ENCODE data around the gene TMPRSS5.

The TMPRSS5 gene

DNA sequence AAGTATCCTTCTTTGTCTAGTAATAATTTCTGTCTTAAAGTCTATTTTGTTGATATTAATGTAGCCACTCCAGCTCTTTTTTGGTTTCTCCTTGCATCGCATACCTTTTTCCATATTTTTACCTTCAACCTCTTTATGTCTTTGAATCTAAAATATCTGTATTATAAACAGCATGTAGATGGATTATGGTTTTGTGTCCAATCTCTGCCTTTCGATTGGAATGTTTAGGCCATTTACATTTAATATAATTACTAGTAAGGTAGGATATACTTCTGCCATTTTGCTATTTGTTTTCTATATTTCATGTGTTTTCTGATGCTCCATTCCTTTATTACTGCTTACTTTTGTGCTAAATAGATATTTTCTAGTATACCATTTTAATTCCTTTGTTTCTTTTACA lies 39.5 kb downstream of the TMPRSS5 start:
- no peaks in the 10 kb centered on the region for H3K4me1 Mint-ChIP-seq (ENCODE audit: low read depth)
- no peaks in the 10 kb centered on the region for H3K36me3 Mint-ChIP-seq (ENCODE audit: low read depth)
- H3K27ac Mint-ChIP-seq = no peak overlapping the region
- peaks cover 21% of the 10 kb centered on the region for H3K27me3 Mint-ChIP-seq
- H3K4me3 Mint-ChIP-seq = no peak overlapping the region
- peaks cover 24% of the 10 kb centered on the region for H3K9me3 Mint-ChIP-seq

DNA sequence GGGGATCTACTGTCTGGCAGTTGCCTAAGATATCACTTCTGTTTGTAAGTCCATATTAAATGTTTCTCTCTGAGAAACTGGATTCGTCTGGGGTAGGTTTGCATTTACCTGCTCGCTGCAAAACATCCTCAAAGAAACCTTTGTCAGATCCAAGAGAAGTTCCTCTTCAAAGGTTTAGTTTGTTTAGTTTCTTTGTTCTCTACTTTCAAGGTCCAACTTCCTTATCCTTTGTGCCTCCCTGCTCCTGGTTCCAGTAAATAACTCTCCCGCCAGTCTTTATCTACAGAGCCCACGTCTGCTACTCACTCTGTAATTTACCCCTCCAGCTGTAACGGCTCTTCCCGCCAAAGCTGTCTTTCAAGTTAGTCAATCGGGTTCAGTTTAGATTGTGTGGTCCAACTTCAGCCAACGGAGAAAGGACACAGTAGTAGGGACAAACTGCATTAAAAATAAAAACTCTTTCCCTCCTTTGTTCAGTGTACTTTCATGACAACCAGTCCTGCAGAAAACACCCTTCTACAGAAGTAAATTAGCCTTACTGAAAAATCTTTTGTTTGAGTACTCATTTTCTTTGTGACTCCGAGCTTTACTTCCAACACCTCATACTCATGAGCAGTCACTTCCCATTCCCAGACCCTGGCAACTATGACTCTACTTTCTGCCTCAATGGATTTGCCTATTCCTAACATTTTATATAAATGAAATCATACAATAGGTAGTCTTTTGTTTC lies 41.0 kb downstream of the TMPRSS5 start:
- H3K4me1 Mint-ChIP-seq (ENCODE audit: low read depth) = no peaks in the 10 kb centered on the region
- H3K4me3 Mint-ChIP-seq = no peak overlapping the region
- H3K27ac Mint-ChIP-seq = no peak overlapping the region
- H3K36me3 Mint-ChIP-seq (ENCODE audit: low read depth) = no peaks in the 10 kb centered on the region
- peaks cover 18% of the 10 kb centered on the region for H3K27me3 Mint-ChIP-seq
- peaks cover 24% of the 10 kb centered on the region for H3K9me3 Mint-ChIP-seq

DNA sequence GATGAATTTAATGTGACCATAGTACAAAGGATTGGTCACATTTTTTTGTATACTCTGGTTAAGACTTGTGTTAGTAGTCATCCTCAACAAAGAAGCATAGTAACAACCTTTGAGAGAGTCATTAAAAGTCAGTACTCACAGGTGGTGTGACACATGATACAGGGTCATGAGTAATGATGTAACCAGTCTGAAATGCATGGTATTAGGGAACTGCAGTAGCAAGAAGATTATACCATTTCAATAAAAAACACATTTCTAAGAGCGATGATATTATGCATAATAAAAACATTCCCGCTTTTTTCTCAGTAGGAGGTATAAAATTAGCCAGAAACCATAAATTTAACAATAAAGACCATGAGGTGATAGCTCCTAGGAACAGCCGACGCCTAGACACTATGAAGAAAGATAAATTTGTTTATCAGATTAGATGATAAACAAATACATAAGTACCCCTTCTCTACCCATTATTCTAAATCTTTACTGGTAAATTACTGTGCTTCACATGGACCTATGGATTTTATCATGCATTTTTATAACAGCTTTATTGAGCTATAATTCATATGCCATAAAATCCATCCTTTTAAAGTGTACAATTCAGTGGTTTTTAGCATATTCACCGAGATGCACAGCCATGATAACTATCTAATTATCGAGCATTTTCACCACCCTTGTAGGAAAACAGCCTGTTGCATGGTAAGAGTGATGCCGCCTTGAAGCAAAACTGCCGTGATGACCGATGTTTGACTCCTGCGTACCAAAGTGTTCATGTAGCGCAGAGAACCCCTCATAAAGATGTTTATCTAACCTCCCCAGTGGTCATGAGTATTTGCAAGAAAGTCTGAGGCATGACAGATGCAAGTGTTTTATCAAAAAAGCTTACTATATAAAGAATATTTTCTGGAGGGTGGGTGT lies 41.8 kb downstream of the TMPRSS5 start:
- H3K4me3 Mint-ChIP-seq = no peak overlapping the region
- no peaks in the 10 kb centered on the region for H3K36me3 Mint-ChIP-seq (ENCODE audit: low read depth)
- H3K4me1 Mint-ChIP-seq (ENCODE audit: low read depth) = no peaks in the 10 kb centered on the region
- H3K27me3 Mint-ChIP-seq = peaks cover 15% of the 10 kb centered on the region
- H3K27ac Mint-ChIP-seq = no peak overlapping the region
- H3K9me3 Mint-ChIP-seq = peaks cover 24% of the 10 kb centered on the region

DNA sequence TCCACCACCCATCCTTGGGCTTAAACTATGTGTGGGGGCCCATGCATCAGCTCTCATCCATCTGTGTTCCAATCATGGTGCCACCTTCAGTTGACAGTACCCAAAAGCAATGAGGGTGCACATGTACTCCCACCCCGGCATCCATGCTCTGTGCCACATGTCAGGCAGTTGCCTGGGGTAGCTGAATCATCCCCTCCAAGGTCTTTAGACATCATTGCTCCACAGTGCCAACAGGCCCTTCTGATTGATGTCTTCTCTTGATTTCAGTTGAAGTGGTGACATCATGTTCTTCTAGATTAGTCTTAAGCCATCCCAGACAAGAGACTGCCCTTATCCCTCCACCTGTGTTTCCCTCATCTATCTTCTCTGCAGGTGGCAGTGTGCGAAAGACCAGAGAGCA lies 42.5 kb downstream of the TMPRSS5 start:
- H3K4me3 Mint-ChIP-seq = no peak overlapping the region
- no peaks in the 10 kb centered on the region for H3K4me1 Mint-ChIP-seq (ENCODE audit: low read depth)
- peaks cover 21% of the 10 kb centered on the region for H3K9me3 Mint-ChIP-seq
- H3K27me3 Mint-ChIP-seq = peaks cover 10% of the 10 kb centered on the region
- no peaks in the 10 kb centered on the region for H3K36me3 Mint-ChIP-seq (ENCODE audit: low read depth)
- no peak overlapping the region for H3K27ac Mint-ChIP-seq

DNA sequence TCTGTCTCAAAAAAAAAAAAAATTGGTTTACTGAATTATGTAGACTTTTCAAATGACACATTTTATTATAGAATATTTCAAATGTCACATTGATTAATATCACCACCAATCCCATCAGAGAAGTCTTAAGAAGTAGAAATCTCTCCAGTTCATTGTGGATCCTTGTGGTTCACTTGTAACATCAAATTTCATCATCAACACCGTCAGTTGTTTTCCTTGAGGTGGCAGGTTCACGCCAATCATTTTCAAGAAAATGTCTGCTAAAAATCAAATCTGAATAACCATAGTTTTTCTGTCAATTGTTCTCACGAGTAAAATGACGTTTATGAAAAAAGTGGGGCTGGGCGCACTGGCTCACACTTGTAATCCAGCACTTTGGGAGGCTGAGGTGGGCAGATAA lies 50.3 kb downstream of the TMPRSS5 start:
- Mint-ChIP-seq H3K27ac (no peak overlapping the region), H3K4me1 (ENCODE audit: low read depth) (no peaks in the 10 kb centered on the region), H3K9me3 (peaks cover 4% of the 10 kb centered on the region), H3K36me3 (ENCODE audit: low read depth) (no peaks in the 10 kb centered on the region), H3K27me3 (peaks cover 23% of the 10 kb centered on the region), H3K4me3 (no peak overlapping the region)

DNA sequence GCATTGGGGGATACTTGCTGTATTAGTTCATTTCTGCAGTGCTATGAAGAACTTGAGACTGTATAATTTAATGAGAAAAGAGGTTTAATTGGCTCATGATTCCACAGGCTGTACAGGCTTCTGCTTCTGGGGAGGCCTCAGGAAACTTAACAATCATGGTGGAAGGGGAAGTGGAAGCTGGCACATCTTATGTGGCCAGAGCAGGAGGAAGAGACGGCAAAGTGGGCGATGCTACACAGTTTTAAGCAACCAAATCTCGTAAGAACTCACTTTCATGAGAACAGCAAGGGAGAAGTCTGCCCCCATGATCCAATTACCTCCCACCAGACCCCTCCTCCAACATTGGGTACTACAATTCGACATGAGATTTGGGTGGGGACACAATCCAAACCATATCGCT lies 55.1 kb downstream of the TMPRSS5 start:
- no peaks in the 10 kb centered on the region for H3K36me3 Mint-ChIP-seq (ENCODE audit: low read depth)
- no peak overlapping the region for H3K4me3 Mint-ChIP-seq
- peaks cover 23% of the 10 kb centered on the region for H3K27me3 Mint-ChIP-seq
- no peaks in the 10 kb centered on the region for H3K9me3 Mint-ChIP-seq
- H3K27ac Mint-ChIP-seq = no peak overlapping the region
- no peaks in the 10 kb centered on the region for H3K4me1 Mint-ChIP-seq (ENCODE audit: low read depth)

DNA sequence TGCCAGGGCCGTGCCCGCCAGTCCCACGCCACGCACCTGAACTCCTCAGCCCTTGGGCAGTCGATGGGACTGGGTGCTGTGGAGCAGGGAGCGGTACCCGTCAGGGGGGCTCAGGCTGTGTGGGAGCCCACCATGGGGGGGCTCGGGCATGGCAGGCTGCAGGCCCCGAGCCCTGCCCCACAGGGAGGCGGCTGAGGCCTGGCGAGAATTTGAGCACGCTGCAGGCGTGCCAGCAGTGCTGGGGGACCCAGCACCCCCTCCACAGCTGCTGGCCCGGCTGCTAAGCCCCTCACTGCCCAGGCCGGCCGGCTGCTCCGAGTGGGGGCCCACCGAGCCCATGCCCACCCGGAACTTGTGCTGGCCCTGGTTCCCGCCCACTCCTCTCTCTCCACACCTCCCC lies 56.8 kb downstream of the TMPRSS5 start:
- Mint-ChIP-seq H3K36me3 (ENCODE audit: low read depth) (no peaks in the 10 kb centered on the region), H3K27me3 (peaks cover 23% of the 10 kb centered on the region), H3K27ac (no peak overlapping the region), H3K4me3 (no peak overlapping the region), H3K4me1 (ENCODE audit: low read depth) (no peaks in the 10 kb centered on the region), H3K9me3 (no peaks in the 10 kb centered on the region)

DNA sequence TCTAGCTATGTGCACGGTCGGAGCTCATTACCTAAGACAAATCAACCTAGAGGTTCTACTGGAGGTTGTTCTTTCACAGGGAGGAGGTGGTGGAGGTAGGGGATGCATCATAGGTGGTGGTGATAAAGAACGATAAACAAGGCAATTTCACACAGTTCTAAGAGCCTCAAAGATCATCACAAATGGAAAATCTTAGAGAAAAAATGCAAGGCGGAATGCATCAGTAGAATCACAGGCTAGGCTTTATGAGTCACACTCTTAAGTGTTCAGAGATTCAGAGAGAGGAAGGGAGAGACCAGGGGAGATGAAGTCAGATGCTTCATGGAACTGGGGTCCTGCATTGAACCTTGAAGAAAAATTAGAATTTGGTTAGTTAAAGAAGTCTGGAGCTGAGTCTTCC lies 58.3 kb downstream of the TMPRSS5 start:
- H3K9me3 Mint-ChIP-seq = no peaks in the 10 kb centered on the region
- H3K27me3 Mint-ChIP-seq = peaks cover 13% of the 10 kb centered on the region
- no peak overlapping the region for H3K27ac Mint-ChIP-seq
- no peak overlapping the region for H3K4me3 Mint-ChIP-seq
- no peaks in the 10 kb centered on the region for H3K36me3 Mint-ChIP-seq (ENCODE audit: low read depth)
- no peaks in the 10 kb centered on the region for H3K4me1 Mint-ChIP-seq (ENCODE audit: low read depth)

DNA sequence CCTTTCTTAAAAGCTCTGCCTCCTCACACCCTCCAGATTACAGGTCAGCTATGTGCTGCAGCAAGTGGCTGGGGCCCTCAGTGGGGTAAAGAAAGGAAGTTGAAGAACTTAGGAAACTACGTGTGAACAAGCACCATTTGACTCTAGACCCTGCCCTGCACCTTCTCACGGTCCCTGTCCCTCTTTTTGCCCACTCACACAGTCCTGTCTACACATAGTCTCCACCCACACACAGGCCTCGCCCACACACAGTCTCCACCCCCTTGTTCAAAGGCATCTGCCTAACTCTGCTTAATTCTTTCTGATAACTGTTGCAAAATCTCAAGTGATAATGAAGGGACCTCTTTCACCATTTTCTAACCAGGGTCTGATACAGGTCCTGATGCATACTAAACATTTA lies 59.0 kb downstream of the TMPRSS5 start:
- peaks cover 10% of the 10 kb centered on the region for H3K27me3 Mint-ChIP-seq
- H3K27ac Mint-ChIP-seq = no peak overlapping the region

DNA sequence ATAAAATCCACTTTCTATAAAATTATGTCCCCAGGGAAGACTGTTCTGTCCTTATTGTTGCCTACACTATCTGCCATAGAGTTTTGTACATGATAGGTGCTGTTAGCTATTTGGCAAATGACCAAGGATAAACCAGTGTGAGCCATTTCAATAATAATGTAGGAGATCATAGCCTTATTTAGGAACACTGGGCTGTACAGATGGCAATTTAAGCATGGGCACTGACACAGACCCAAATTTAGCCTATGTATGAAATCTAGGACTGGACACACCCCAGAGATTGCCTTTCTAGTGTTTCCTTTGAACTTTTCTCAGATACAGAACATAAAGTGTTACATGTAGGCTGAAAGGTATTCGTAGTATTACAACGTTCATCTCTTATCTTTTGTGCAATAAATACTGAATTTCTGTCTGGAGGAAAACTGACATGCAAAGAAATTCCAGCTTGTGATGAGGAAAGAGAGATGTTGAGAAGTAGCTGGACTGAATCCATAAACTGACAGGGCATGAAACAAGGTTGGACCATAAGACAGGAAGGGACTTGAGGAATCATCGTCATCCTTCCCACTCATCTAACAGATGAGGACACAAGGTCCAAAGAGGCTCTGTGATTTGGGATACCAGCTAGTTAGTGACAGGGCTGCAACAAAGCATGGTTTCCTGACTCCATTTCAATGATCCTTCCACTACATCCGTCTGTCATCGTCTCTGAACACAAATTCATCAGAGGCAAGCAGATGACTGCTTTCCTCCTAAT lies 60.3 kb downstream of the TMPRSS5 start:
- Mint-ChIP-seq H3K36me3 (ENCODE audit: low read depth) (no peaks in the 10 kb centered on the region), H3K4me3 (no peak overlapping the region), H3K9me3 (no peaks in the 10 kb centered on the region), H3K4me1 (ENCODE audit: low read depth) (no peaks in the 10 kb centered on the region), H3K27ac (no peak overlapping the region), H3K27me3 (no peaks in the 10 kb centered on the region)

More for the DNA sequence above, 59.0 kb downstream of the TMPRSS5 start:
- H3K36me3 Mint-ChIP-seq (ENCODE audit: low read depth) = no peaks in the 10 kb centered on the region
- H3K4me3 Mint-ChIP-seq = no peak overlapping the region
- H3K4me1 Mint-ChIP-seq (ENCODE audit: low read depth) = no peaks in the 10 kb centered on the region
- H3K9me3 Mint-ChIP-seq = no peaks in the 10 kb centered on the region

DNA sequence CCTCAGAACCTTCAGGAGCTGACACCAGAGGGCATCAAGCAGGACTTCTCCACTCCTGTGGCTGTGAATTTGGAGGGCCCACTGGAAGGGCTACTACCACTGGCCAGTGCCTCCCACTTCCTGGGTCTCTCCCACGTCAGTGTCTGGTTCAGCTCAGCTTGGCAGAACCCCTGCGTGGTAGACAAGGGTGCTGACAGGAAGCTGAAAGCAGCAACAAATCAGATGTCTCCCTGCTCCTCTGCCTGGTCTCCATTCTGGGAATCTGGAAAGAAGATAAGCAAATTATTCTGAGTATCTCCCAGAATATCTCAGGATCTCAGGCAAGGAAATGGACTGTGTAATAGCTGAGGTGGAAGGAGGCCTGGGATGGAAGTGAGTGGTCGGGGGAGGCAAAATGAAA lies 61.5 kb downstream of the TMPRSS5 start:
- Mint-ChIP-seq H3K27ac (no peak overlapping the region), H3K4me3 (no peak overlapping the region), H3K9me3 (no peaks in the 10 kb centered on the region), H3K27me3 (no peaks in the 10 kb centered on the region), H3K36me3 (ENCODE audit: low read depth) (no peaks in the 10 kb centered on the region), H3K4me1 (ENCODE audit: low read depth) (no peaks in the 10 kb centered on the region)

DNA sequence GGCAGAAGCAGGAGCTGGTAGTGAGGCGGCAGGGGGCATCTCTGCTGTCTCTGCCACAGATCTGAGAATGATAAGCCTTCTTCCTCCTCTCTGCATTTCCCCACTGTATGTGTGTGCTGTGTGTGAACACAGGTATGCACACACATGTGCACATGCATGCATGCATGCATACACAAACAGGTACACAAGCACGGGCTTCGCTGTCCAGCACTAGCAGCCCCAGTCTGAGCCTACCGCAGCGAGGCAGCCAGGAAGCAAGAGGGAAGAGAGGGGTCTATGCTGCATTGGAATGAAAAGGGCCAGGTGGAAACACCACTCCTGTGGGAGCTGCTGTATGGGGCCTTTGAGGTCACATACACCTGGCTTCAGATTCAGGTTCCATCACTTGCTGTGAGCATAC lies 62.4 kb downstream of the TMPRSS5 start:
- Mint-ChIP-seq H3K36me3 (ENCODE audit: low read depth) (no peaks in the 10 kb centered on the region), H3K4me3 (no peak overlapping the region), H3K4me1 (ENCODE audit: low read depth) (no peaks in the 10 kb centered on the region), H3K9me3 (no peaks in the 10 kb centered on the region), H3K27ac (no peak overlapping the region), H3K27me3 (peaks cover 2% of the 10 kb centered on the region)

DNA sequence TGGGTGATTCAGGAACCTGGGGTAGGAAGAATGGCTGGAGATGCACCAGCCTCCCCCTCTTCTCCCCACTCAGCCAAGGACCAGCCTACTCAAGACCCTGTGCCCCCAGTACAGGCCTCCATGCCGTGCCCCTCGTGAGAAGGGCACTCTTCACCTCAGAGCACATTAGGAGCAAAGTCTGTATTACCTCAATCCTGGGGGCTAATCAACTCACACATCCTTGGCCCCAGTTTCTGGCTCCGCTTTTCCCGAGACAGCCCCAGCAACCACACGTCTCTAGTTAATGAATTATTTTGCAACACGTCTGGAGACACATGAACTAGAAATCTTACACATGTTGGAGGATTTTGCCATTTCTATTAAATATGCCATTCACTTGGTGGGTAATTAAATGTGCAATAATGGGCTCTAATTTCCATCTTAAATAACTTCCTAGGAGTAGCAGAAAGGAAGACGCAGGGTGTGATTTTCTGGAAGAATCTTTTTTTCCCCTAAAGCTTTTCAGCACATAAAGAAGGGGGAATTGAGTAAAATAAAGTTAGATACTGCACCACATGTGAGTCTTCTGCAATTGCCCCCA lies 63.0 kb downstream of the TMPRSS5 start:
- Mint-ChIP-seq H3K4me1 (ENCODE audit: low read depth) (no peaks in the 10 kb centered on the region), H3K4me3 (no peak overlapping the region), H3K27me3 (peaks cover 4% of the 10 kb centered on the region), H3K36me3 (ENCODE audit: low read depth) (no peaks in the 10 kb centered on the region), H3K9me3 (no peaks in the 10 kb centered on the region), H3K27ac (no peak overlapping the region)

DNA sequence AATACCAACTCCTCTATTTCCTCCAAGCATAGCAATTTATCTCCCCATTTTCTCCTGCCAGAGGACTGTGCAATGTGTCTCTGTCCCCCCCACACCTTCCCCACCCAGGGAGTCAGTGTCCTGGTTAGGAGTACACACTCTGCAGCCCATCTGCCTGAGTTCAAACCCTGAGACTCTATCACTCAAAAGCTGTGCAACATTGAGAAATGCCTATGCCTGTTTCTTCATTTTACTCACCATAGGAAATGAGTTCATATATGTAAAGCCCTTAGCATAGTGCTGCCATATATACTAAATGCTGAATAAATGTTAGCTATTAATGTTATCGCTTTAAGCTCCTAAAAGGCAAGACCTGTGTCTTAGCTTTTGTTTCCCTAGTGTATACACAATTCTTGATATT lies 64.0 kb downstream of the TMPRSS5 start:
- no peak overlapping the region for H3K4me3 Mint-ChIP-seq
- H3K4me1 Mint-ChIP-seq (ENCODE audit: low read depth) = no peaks in the 10 kb centered on the region
- H3K9me3 Mint-ChIP-seq = no peaks in the 10 kb centered on the region
- peaks cover 4% of the 10 kb centered on the region for H3K27me3 Mint-ChIP-seq
- H3K27ac Mint-ChIP-seq = no peak overlapping the region
- H3K36me3 Mint-ChIP-seq (ENCODE audit: low read depth) = no peaks in the 10 kb centered on the region

DNA sequence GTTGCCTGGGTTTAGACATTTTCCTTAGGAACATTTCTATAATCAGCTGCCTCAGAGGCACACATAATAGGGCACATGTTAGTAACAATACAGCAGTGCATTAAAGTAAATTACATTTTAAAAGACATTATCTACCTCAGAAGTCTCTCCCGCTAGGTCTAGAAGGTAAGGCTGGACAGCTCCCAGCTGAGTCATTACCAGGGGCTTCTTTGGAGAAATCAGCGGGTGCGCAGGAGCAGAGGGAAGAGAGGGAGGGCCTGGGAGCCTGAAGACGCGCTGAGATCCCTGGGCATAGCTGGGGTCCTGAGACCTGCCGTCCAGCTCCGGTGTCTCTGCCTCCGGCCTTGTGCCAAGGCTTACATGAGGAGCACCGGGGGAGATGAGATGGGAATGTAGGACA lies 67.7 kb downstream of the TMPRSS5 start:
- no peaks in the 10 kb centered on the region for H3K9me3 Mint-ChIP-seq

More for the DNA sequence above, 67.7 kb downstream of the TMPRSS5 start:
- H3K27me3 Mint-ChIP-seq = peaks cover 4% of the 10 kb centered on the region
- H3K4me1 Mint-ChIP-seq (ENCODE audit: low read depth) = no peaks in the 10 kb centered on the region
- no peaks in the 10 kb centered on the region for H3K36me3 Mint-ChIP-seq (ENCODE audit: low read depth)
- no peak overlapping the region for H3K4me3 Mint-ChIP-seq
- no peak overlapping the region for H3K27ac Mint-ChIP-seq
